MM.1S (cell line): ENCODE measurements around the gene EEF2KMT.
"Not testable (repeated sequence)": the region's sequence is repeated elsewhere in the genome, so short reads cannot be mapped to it uniquely, and the experiment has no call there.

Source experiments
- EZH2 ChIP-seq: fragments of 300-600 bp; sonication (generic); optimal IDR thresholded peaks from 2 replicates; pipeline ENCODE3; 2017; ENCODE audit warnings: low read depth, mild to moderate bottlenecking, antibody characterized with exemption, low read length, mixed read lengths
- EZH2phosphoT487 ChIP-seq: fragments of 300-600 bp; sonication (generic); IDR thresholded peaks from 2 replicates; pipeline ENCODE4 v1.6.1; 2018; ENCODE audit warnings: antibody characterized with exemption, low read length
- TF ChIP-seq, protein P1 (sequence below): fragments of 300-600 bp; sonication (generic); IDR thresholded peaks from 2 replicates; pipeline ENCODE4 v1.5.1; 2016; ENCODE audit warnings: antibody characterized with exemption, low read length, mixed read lengths

DNA sequence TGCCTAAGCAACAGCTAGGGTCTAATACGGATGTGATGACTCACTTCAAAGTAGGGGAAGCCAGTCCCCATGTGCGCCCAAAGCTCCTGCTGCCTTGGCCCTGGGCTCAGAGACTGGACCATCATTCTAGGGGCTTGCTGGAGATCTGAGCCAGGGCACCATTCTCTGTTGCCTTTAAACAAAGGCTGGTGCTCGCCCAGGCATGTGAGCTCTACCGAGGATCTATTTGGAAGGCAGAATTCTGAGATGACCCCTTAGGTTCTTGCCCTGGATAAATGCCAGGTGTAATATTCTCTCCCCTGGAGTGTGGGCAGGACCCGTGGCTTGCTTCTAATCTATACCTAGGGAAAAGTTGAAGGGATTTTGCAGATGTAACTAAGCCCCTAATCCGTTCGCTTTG is 42.6 kb upstream of the EEF2KMT start:
- not testable (repeated sequence) for TF ChIP-seq EZH2, EZH2phosphoT487
- TF ChIP-seq, protein P1, sequence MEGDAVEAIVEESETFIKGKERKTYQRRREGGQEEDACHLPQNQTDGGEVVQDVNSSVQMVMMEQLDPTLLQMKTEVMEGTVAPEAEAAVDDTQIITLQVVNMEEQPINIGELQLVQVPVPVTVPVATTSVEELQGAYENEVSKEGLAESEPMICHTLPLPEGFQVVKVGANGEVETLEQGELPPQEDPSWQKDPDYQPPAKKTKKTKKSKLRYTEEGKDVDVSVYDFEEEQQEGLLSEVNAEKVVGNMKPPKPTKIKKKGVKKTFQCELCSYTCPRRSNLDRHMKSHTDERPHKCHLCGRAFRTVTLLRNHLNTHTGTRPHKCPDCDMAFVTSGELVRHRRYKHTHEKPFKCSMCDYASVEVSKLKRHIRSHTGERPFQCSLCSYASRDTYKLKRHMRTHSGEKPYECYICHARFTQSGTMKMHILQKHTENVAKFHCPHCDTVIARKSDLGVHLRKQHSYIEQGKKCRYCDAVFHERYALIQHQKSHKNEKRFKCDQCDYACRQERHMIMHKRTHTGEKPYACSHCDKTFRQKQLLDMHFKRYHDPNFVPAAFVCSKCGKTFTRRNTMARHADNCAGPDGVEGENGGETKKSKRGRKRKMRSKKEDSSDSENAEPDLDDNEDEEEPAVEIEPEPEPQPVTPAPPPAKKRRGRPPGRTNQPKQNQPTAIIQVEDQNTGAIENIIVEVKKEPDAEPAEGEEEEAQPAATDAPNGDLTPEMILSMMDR = not testable (repeated sequence)
